Measurements from ENCODE around the gene TRIO.

DNA sequence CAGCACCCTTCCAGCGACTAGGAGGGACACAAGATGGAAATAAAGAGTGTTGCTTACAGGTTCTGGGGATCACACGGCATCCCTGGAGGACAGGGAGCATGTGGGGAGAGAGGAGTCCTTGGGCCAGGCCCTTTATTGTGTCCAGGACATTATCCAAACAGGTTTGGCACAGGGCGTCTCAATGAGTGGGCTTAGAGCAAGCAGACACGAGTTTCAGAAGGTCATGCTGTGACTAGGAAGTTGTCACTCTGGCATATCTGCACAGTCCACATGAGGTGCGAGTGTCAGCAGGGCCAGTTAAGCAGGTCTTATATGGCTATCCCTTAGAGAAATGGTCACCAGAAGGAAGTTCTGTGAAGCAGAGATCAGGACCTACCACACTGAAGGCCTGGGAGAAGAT, 263.9 kb downstream of the TRIO start:
- TF ChIP-seq CTCF (IDR thresholded peaks at IDR 0.05) (no peak), POLR2AphosphoS5 (IDR thresholded peaks at IDR 0.05) (no peak)

Measured in transverse colon (tissue), 4 donors.